ENCODE measurements around the gene IRAK3.

DNA sequence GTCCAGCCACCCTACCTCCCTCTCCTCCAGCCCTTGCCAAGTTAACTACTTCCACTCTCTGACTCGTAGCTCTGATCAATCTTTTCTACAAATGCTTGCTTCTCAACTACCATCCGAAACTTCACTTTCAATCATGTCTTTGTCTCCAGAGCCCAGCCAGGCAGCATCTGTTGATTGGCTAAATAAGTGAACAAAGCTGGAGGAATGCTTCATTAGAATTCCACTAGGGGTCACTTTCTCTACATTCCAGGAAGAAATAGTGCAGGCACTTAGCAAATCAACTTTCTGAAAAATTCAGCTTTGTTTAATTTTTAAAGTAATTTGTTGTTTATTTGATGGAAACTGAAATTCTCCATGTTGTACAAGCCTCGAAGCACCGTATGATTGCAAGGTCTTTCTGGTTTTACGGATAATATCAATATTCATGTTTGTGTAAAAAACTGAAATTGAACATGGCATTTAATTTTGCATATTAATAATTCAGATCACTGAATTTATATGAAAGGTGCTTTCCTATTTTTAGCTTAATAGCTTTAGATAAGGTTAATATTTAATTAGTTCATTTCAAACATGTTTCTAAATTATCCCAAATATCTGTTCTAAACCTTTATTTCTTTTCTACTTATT is 80.9 kb downstream of the IRAK3 start:
- TF ChIP-seq CTCF (IDR thresholded peaks at IDR 0.05) (peak; percentile 14 to 70 (median 53)), POLR2A (IDR thresholded peaks at IDR 0.05) (no peak)
